Neuronal stem cell (in vitro differentiated cells): ENCODE measurements around the gene BMP8A. TPM values are rescaled to one million over a fixed set of nuclear protein-coding genes. Genes with fewer than 3 reads are reported as not detected.

Experiments used
- DNase-seq: peaks from one replicate; pipeline ENCODE4 v3.0.0-alpha.2; 2013; ENCODE audit warnings: low spot score
- H2AFZ ChIP-seq: one replicate; pipeline ENCODE4 v1.6.1; 2013; ENCODE audit warnings: mild to moderate bottlenecking, low read length, inconsistent platforms
- H2AK5ac ChIP-seq: 2 replicates; pipeline ENCODE4 v1.6.1; 2013; ENCODE audit warnings: low read depth, mild to moderate bottlenecking, inconsistent platforms, low read length, moderate library complexity, mixed read lengths
- H2BK120ac ChIP-seq: 2 replicates; pipeline ENCODE4 v1.6.1; 2013; ENCODE audit warnings: low read depth, mild to moderate bottlenecking, inconsistent platforms, low read length, moderate library complexity, mixed read lengths
- H2BK12ac ChIP-seq: one replicate; pipeline ENCODE4 v1.6.1; 2013; ENCODE audit warnings: low read length, inconsistent platforms
- H2BK15ac ChIP-seq: 2 replicates; pipeline ENCODE4 v1.6.1; 2013; ENCODE audit warnings: mild to moderate bottlenecking, low read length, inconsistent platforms, mixed read lengths
- H2BK5ac ChIP-seq: one replicate; pipeline ENCODE4 v1.6.1; 2013; ENCODE audit warnings: inconsistent platforms, mild to moderate bottlenecking, low read length, moderate library complexity
- H3K14ac ChIP-seq: one replicate; pipeline ENCODE4 v1.6.1; 2013; ENCODE audit warnings: low read length, inconsistent platforms
- H3K18ac ChIP-seq: 2 replicates; pipeline ENCODE4 v1.6.1; 2013; ENCODE audit warnings: low read length, inconsistent platforms
- H3K23ac ChIP-seq: 2 replicates; pipeline ENCODE4 v1.6.1; 2013; ENCODE audit warnings: low read depth, mild to moderate bottlenecking, mixed read lengths, low read length, inconsistent platforms; ENCODE audit not compliant: poor library complexity
- H3K27ac ChIP-seq: replicated peaks from 3 replicates; pipeline ENCODE4 v1.5.1; 2013; ENCODE audit warnings: low read length, inconsistent platforms
- H3K27me3 ChIP-seq, 3 experiments: 2 replicates each; pipeline ENCODE4 v1.6.1; 2013; ENCODE audit warnings: low read length in 3 of 3, mild to moderate bottlenecking in 2 of 3, inconsistent platforms in 1 of 3, low read depth in 1 of 3, mixed read lengths in 1 of 3, moderate library complexity in 1 of 3; ENCODE audit not compliant: control insufficient read depth in 3 of 3, insufficient read depth in 3 of 3
- H3K36me3 ChIP-seq, 2 donors: replicated peaks in 1 of 2; 2 replicates each; pipeline ENCODE4 v1.6.1; 2013; ENCODE audit warnings: low read length in 2 of 2; ENCODE audit not compliant: control insufficient read depth in 2 of 2, insufficient read depth in 2 of 2
- H3K4ac ChIP-seq: 2 replicates; pipeline ENCODE4 v1.6.1; 2013; ENCODE audit warnings: inconsistent platforms, mild to moderate bottlenecking, low read length, moderate library complexity
- H3K4me1 ChIP-seq, 2 donors: 1 replicate in 1 of 2; 2 replicates in 1 of 2; pipeline ENCODE4 v1.6.1; 2013; ENCODE audit warnings: low read length in 2 of 2, low read depth in 1 of 2; ENCODE audit not compliant: control insufficient read depth in 2 of 2, insufficient read depth in 1 of 2
- H3K4me2 ChIP-seq: one replicate; pipeline ENCODE4 v1.6.1; 2013; ENCODE audit warnings: mild to moderate bottlenecking, low read length, inconsistent platforms; ENCODE audit not compliant: insufficient read depth, poor library complexity, severe bottlenecking
- H3K4me3 ChIP-seq, 2 donors: 2 replicates each; pipeline ENCODE4 v1.5.1; 2013; ENCODE audit warnings: low read length in 2 of 2, mild to moderate bottlenecking in 2 of 2, inconsistent platforms in 1 of 2, moderate library complexity in 1 of 2
- H3K79me1 ChIP-seq: one replicate; pipeline ENCODE4 v1.6.1; 2013; ENCODE audit warnings: low read depth, mild to moderate bottlenecking, inconsistent platforms, low read length, moderate library complexity
- H3K9ac ChIP-seq: one replicate; pipeline ENCODE4 v1.6.1; 2013; ENCODE audit warnings: mild to moderate bottlenecking, low read depth, low read length, inconsistent platforms; ENCODE audit not compliant: poor library complexity
- H3K9me3 ChIP-seq, 2 donors: replicated peaks in 1 of 2; 2 replicates each; pipeline versions ENCODE3 to v1.6.1; 2013; ENCODE audit warnings: low read length in 2 of 2, mild to moderate bottlenecking in 2 of 2, inconsistent platforms in 1 of 2, low read depth in 1 of 2, mixed read lengths in 1 of 2, moderate library complexity in 1 of 2; ENCODE audit not compliant: control insufficient read depth in 2 of 2, insufficient read depth in 1 of 2
- H4K8ac ChIP-seq: one replicate; pipeline ENCODE4 v1.6.1; 2013; ENCODE audit warnings: low read depth, mild to moderate bottlenecking, inconsistent platforms, low read length, moderate library complexity
- H4K91ac ChIP-seq: one replicate; pipeline ENCODE4 v1.6.1; 2013; ENCODE audit warnings: low read length, low read depth, mild to moderate bottlenecking, inconsistent platforms; ENCODE audit not compliant: poor library complexity
- WGBS, 2 donors: extraction: QIAGEN DNeasy Blood & Tissue Kit; methylation state at CpG; one replicate each; pipeline ENCODE4 v1.1.7; 2013; ENCODE audit warnings: missing lambda C conversion rate in 2 of 2, mixed read lengths in 1 of 2; ENCODE audit not compliant: insufficient read length in 2 of 2, insufficient replicate concordance in 1 of 2; ENCODE audit errors: extremely low coverage in 2 of 2; 5-methylcytosine and 5-hydroxymethylcytosine counted together
- polyA plus RNA-seq, 2 experiments: library from polyadenylated mRNA; stranded (reverse); fragments of 200-250 nt; gene quantifications; one replicate each; pipeline ENCODE4 v1.2.3, GENCODE V29; 2013

BMP8A gene
- 0.03 TPM for polyA plus RNA-seq (2013, experiment 1 of 2)
- polyA plus RNA-seq (2013, experiment 2 of 2), result 0.04 TPM

DNA sequence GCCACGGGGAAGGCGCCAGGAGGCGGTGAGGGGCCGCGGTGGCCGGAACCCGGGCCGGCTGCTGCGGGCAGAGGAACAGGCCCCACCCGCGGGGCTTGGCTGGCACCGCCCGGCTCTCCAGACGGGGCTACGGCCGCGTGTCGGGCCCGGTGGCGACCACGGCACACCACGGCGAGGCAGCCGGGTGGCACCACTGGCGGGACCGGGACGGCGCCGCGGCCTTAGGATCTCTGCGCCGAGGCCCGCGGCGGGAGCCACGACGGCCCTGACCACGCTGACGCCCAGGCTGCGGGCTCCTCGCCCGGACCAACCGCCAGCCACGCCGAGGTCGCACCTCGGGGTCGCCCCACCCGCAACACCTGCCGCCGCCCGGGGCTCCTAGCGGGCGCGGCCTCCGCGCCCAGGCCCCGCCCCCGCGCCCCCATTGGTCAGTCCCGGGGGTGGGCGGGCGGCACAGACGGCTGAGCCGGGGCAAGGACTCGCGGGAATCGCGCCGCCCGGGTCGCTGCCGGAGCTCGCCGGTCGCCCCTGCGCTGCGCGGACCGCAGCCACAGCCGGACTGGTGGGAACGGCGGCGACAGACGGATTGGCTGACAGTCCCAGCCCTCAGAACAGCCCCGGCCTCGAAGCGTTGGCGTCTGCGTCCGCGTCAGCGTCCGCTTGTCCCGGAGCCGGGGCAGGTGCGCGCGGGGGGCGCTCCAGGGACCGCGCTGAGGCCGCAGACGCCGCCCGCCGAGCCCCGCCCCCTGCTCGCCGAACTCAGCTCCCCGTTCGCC lies at the start of gene BMP8A:
TSS of gene BMP8A (plus strand) at position 491 of the 776 bp plus-strand sequence. CDS start 356 bp downstream, outside the sequence.
- Histone ChIP-seq H3K9ac (peak within 1 kb of the TSS; percentile 70), H3K4me1 (no peaks in the 10 kb centered on the region), H3K27me3 (peaks cover 24 to 51% (median 42%) of the 10 kb centered on the region in 3 experiments), H2BK5ac (no peak within 1 kb of the TSS), H2AK5ac (no peak within 1 kb of the TSS), H3K27ac (no peak within 1 kb of the TSS), H3K79me1 (no peaks in the 10 kb centered on the region), H3K9me3 (no peaks in the 10 kb centered on the region), H4K91ac (no peak within 1 kb of the TSS), H3K4ac (no peak within 1 kb of the TSS), H2BK15ac (no peak within 1 kb of the TSS), H3K14ac (peak within 1 kb of the TSS; percentile 94), H3K23ac (peak within 1 kb of the TSS; percentile 91), H2BK12ac (peak within 1 kb of the TSS; percentile 22), H3K4me2 (peak within 1 kb of the TSS; percentile 86), H3K18ac (peak within 1 kb of the TSS; percentile 84), H2AFZ (peak within 1 kb of the TSS; percentile 96), H3K36me3 (peaks cover 4 to 21% of the 10 kb centered on the region in 2 donors), H2BK120ac (peak within 1 kb of the TSS; percentile 30), H3K4me3 (peak within 1 kb of the TSS; percentile 42 to 79), H4K8ac (no peak within 1 kb of the TSS)
- peak; percentile 51 for DNase-seq
- no CpG with 5 or more reads among the region's 112 CpGs for WGBS, 2 donors

DNA sequence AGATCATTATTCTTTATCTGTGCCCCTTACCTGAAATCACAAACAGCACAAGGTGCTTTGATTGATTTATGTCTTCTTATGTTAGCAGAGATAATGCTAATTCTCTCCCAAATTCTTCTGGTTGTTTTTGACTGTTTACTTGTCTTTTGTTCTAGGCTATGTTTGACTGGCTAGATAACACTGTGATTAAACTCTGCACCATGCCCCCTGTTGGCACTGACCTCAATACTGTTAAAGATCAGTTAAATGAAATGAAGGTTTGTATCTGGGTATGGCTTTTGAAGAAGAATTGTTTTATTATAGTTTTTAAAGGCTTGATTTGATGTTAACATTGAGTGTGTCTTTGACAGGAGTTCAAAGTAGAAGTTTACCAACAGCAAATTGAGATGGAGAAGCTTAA lies 49.6 kb upstream of the BMP8A start:
- no peak overlapping the region for H4K8ac ChIP-seq
- H3K23ac ChIP-seq, result no peak overlapping the region
- no peaks in the 10 kb centered on the region for H3K4me1 ChIP-seq
- no peak overlapping the region for H3K14ac ChIP-seq
- H2AK5ac ChIP-seq, result no peak overlapping the region
- H3K9ac ChIP-seq, result no peak overlapping the region
- peaks cover 39 to 99% of the 10 kb centered on the region in 2 donors for H3K36me3 ChIP-seq
- no peak overlapping the region for H2BK120ac ChIP-seq
- H3K79me1 ChIP-seq, result no peaks in the 10 kb centered on the region
- no peak overlapping the region for H2AFZ ChIP-seq
- H3K27ac ChIP-seq, result no peak overlapping the region
- H4K91ac ChIP-seq, result no peak overlapping the region
- H2BK5ac ChIP-seq, result no peak overlapping the region
- no peak overlapping the region for H2BK12ac ChIP-seq
- no peak overlapping the region for H3K18ac ChIP-seq
- no peaks in the 10 kb centered on the region for H3K27me3 ChIP-seq
- DNase-seq, result no peak
- no peak overlapping the region for H3K4me2 ChIP-seq
- H3K9me3 ChIP-seq, result peaks cover 0 to 3% of the 10 kb centered on the region in 2 donors
- H2BK15ac ChIP-seq, result no peak overlapping the region
- no peak overlapping the region for H3K4me3 ChIP-seq
- H3K4ac ChIP-seq, result no peak overlapping the region

- Histone ChIP-seq H3K14ac (no peak overlapping the region), H3K27ac (no peak overlapping the region), H4K8ac (no peak overlapping the region), H2BK5ac (no peak overlapping the region), H3K79me1 (no peaks in the 10 kb centered on the region), H3K36me3 (peaks cover 47 to 96% of the 10 kb centered on the region in 2 donors), H3K9me3 (no peaks in the 10 kb centered on the region), H2BK12ac (no peak overlapping the region), H3K9ac (no peak overlapping the region), H2BK120ac (no peak overlapping the region), H3K4ac (no peak overlapping the region), H2AFZ (no peak overlapping the region), H3K27me3 (no peaks in the 10 kb centered on the region), H3K4me3 (no peak overlapping the region), H2AK5ac (no peak overlapping the region), H4K91ac (no peak overlapping the region), H2BK15ac (no peak overlapping the region), H3K4me2 (no peak overlapping the region), H3K4me1 (no peaks in the 10 kb centered on the region), H3K23ac (no peak overlapping the region), H3K18ac (no peak overlapping the region)
- no CpG with 5 or more reads among the region's 2 CpGs for WGBS, 2 donors
- DNase-seq, result no peak
These were observed 45.9 kb upstream of the BMP8A start for GRCh38 chr1:39445573-39445972.

- H3K18ac ChIP-seq, result no peak overlapping the region
- H3K27ac ChIP-seq, result no peak overlapping the region
- no peak overlapping the region for H3K4me3 ChIP-seq
These were observed 44.4 kb upstream of the BMP8A start for GRCh38 chr1:39446986-39447567.

More at GRCh38 chr1:39446986-39447567, 44.4 kb upstream of the BMP8A start:
- H3K14ac ChIP-seq, result no peak overlapping the region
- H3K79me1 ChIP-seq, result no peaks in the 10 kb centered on the region
- H2BK5ac ChIP-seq, result no peak overlapping the region
- no peak overlapping the region for H3K4me2 ChIP-seq
- no peak overlapping the region for H3K4ac ChIP-seq
- H3K9ac ChIP-seq, result no peak overlapping the region
- no peak overlapping the region for H4K8ac ChIP-seq
- no peaks in the 10 kb centered on the region for H3K27me3 ChIP-seq
- no peak overlapping the region for H4K91ac ChIP-seq
- H3K9me3 ChIP-seq, result no peaks in the 10 kb centered on the region
- no peak overlapping the region for H2BK12ac ChIP-seq
- peaks cover 47 to 95% of the 10 kb centered on the region in 2 donors for H3K36me3 ChIP-seq
- WGBS, 2 donors, result no CpG with 5 or more reads among the region's 5 CpGs
- H3K4me1 ChIP-seq, result no peaks in the 10 kb centered on the region
- no peak overlapping the region for H2BK120ac ChIP-seq
- H2BK15ac ChIP-seq, result no peak overlapping the region
- H2AFZ ChIP-seq, result no peak overlapping the region
- no peak overlapping the region for H3K23ac ChIP-seq
- no peak overlapping the region for H2AK5ac ChIP-seq
- no peak for DNase-seq
